OCI-LY1 (cell line): ENCODE data around the gene SPSB1.

Source experiments
- EZH2 ChIP-seq: fragments of 200-600 bp; sonication (generic), shearing (Covaris generic); IDR thresholded peaks from 2 replicates; pipeline ENCODE4 v1.8.0; 2017; ENCODE audit warnings: borderline replicate concordance, mixed run types, mild to moderate bottlenecking, antibody characterized with exemption, low read length, moderate library complexity, mixed read lengths
- TF ChIP-seq, protein P1 (sequence below): fragments of 200-600 bp; sonication (generic), shearing (Covaris generic); IDR thresholded peaks from 2 replicates; pipeline ENCODE4 v1.5.1; 2017; ENCODE audit warnings: mild to moderate bottlenecking, antibody characterized with exemption, low read length, moderate library complexity, mixed read lengths

- TF ChIP-seq, protein P1, sequence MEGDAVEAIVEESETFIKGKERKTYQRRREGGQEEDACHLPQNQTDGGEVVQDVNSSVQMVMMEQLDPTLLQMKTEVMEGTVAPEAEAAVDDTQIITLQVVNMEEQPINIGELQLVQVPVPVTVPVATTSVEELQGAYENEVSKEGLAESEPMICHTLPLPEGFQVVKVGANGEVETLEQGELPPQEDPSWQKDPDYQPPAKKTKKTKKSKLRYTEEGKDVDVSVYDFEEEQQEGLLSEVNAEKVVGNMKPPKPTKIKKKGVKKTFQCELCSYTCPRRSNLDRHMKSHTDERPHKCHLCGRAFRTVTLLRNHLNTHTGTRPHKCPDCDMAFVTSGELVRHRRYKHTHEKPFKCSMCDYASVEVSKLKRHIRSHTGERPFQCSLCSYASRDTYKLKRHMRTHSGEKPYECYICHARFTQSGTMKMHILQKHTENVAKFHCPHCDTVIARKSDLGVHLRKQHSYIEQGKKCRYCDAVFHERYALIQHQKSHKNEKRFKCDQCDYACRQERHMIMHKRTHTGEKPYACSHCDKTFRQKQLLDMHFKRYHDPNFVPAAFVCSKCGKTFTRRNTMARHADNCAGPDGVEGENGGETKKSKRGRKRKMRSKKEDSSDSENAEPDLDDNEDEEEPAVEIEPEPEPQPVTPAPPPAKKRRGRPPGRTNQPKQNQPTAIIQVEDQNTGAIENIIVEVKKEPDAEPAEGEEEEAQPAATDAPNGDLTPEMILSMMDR: no peak
- no peak for TF ChIP-seq EZH2
Observed at GRCh38 chr1:9344426-9345200, 51.9 kb downstream of the SPSB1 start.
